ENCODE data around the gene LRIG3. TPM values are rescaled to one million over a fixed set of nuclear protein-coding genes. Genes with fewer than 3 reads are reported as not detected.

Gene LRIG3
- total and polyA plus RNA-seq, 9 of the 15 experiments (the other 6 are each of a cell fraction or from before 2014, with no cell fraction given) = 0.18 TPM; not detected in 8

- ATAC-seq = no peak
- WGBS (ENCODE audit: insufficient coverage, low coverage, missing lambda C conversion rate) = 5% methylated on average over 4 of the region's 4 CpGs
- Histone ChIP-seq H3K4me2 (ENCODE audit: insufficient read depth, low read length) (no peak overlapping the region), H3K9me1 (ENCODE audit: control insufficient read depth, insufficient read depth, low read length) (no peaks in the 10 kb centered on the region), H3K9me3 (replicated peaks; ENCODE audit: control insufficient read depth, insufficient read depth, low read depth, low read length) (no peaks in the 10 kb centered on the region), H3K4me3 (no peak overlapping the region), H3K79me2 (ENCODE audit: control insufficient read depth, insufficient read depth, low read length) (no peaks in the 10 kb centered on the region), H3K36me3 (ENCODE audit: control insufficient read depth, insufficient read depth, low read length) (no peaks in the 10 kb centered on the region), H3K27ac (ENCODE audit: extremely low read depth, low read depth, low read length) (no peak overlapping the region), H3K4me1 (replicated peaks in 1 of 2; ENCODE audit: control insufficient read depth in 2 of 2, insufficient read depth in 2 of 2, low read length in 2 of 2) (peaks cover 0 to 11% of the 10 kb centered on the region in 2 experiments; a peak in 1 of 5 replicates), H3K9ac (ENCODE audit: insufficient read depth in 1 of 2, low read depth in 2 of 2, low read length in 2 of 2) (no peak overlapping the region), H4K20me1 (replicated peaks; ENCODE audit: control insufficient read depth, insufficient read depth, low read length) (no peaks in the 10 kb centered on the region), H2AFZ (ENCODE audit: low read depth, low read length) (no peak overlapping the region), H3K27me3 (ENCODE audit: control insufficient read depth in 2 of 2, insufficient read depth in 2 of 2, low read length in 2 of 2) (no peaks in the 10 kb centered on the region)
- TF ChIP-seq KLF1 (tag; IDR thresholded peaks at IDR 0.05) (no peak), TFAM (CRISPR knock-in tag; conservative IDR thresholded peaks at IDR 0.05) (no peak), PHF21A (IDR thresholded peaks at IDR 0.05; ENCODE audit: borderline replicate concordance, low read depth) (no peak), TAF15 (IDR thresholded peaks at IDR 0.05; ENCODE audit: low read depth, low read length) (no peak), ZNF143 (CRISPR knock-in tag; IDR thresholded peaks at IDR 0.05) (no peak), NFATC3 (IDR thresholded peaks at IDR 0.05) (no peak), SIN3B (IDR thresholded peaks at IDR 0.05; ENCODE audit: low read depth) (no peak), ZNF3 (CRISPR knock-in tag; IDR thresholded peaks at IDR 0.05) (no peak), HNRNPK (IDR thresholded peaks at IDR 0.05; ENCODE audit: low read depth, low read length, poor library complexity, severe bottlenecking) (no peak), CBX1 (IDR thresholded peaks at IDR 0.05; ENCODE audit: low read depth) (no peak)
- ChIA-PET CTCF (ENCODE audit: low intra/inter-chr PET ratio) (no interaction called here), POLR2A (no interaction called here)
- BruUV-seq (replicated peaks) = no TSS peak
- no peak for DNase-seq (ENCODE audit: extremely low read depth in 1 of 4, low spot score in 3 of 4)
- in situ Hi-C loops (cut with MboI) = no loop called here
- no peak for FAIRE-seq
- intact Hi-C loops (cut with micrococcal nuclease) = no loop called here
Observed at GRCh38 chr12:58915634-58916033, 4.7 kb downstream of the LRIG3 start.

Data from K562 (cell line).